MCF 10A (cell line): ENCODE measurements around the gene AGMO. TPM values are rescaled to one million over a fixed set of nuclear protein-coding genes. Genes with fewer than 3 reads are reported as not detected.

Experiments used
- BruUV-seq: library from RNA; stranded (reverse); fragments of 400-500 nt; replicated peaks from 2 replicates; lab custom pipeline; 2021; lab: Mats Ljungman, UMichigan
- CTCF ChIA-PET: fragments of 300-600 bp; sonication (Branson Sonifier 250); formaldehyde crosslinking; extraction: SDS; loops from one replicate; lab custom pipeline; 2021; ENCODE audit warnings: antibody characterized with exemption, inconsistent platforms; lab: Yijun Ruan, JAX
- POLR2A ChIA-PET: fragments of 300-600, 350-650 bp; sonication (Branson Sonifier 250); formaldehyde crosslinking; extraction: SDS; loops from one replicate; lab custom pipeline; 2020; ENCODE audit warnings: antibody characterized with exemption, inconsistent platforms; lab: Yijun Ruan, JAX
- DNase-seq: peaks from one replicate; pipeline ENCODE4 v3.0.0-alpha.2; 2018; ENCODE audit not compliant: unreplicated experiment
- H3K27ac Mint-ChIP-seq: one replicate; pipeline ENCODE4 v1.8.0; 2022; ENCODE audit warnings: mild to moderate bottlenecking, low read depth, mixed read lengths; ENCODE audit not compliant: unreplicated experiment
- H3K27me3 Mint-ChIP-seq: one replicate; pipeline ENCODE4 v1.8.0; 2022; ENCODE audit warnings: mixed read lengths; ENCODE audit not compliant: insufficient read depth, unreplicated experiment
- H3K36me3 Mint-ChIP-seq: one replicate; pipeline ENCODE4 v1.8.0; 2022; ENCODE audit warnings: mild to moderate bottlenecking, moderate library complexity, mixed read lengths; ENCODE audit not compliant: insufficient read depth, unreplicated experiment
- H3K4me1 Mint-ChIP-seq: one replicate; pipeline ENCODE4 v1.8.0; 2022; ENCODE audit warnings: mixed read lengths; ENCODE audit not compliant: insufficient read depth, unreplicated experiment
- H3K4me3 Mint-ChIP-seq: one replicate; pipeline ENCODE4 v1.8.0; 2022; ENCODE audit warnings: mild to moderate bottlenecking, moderate library complexity, mixed read lengths; ENCODE audit not compliant: unreplicated experiment
- H3K9me3 Mint-ChIP-seq: one replicate; pipeline ENCODE4 v1.8.0; 2022; ENCODE audit warnings: mixed read lengths; ENCODE audit not compliant: unreplicated experiment
- intact Hi-C: fragments of 100-400 bp; cut with micrococcal nuclease; formaldehyde crosslinking; loops from 2 replicates; pipeline ENCODE4 v1.14.1; 2022
- total RNA-seq: library from RNA; stranded (reverse); gene quantifications from 2 replicates; pipeline ENCODE4 v1.2.3, GENCODE V29; 2022
- TF ChIP-seq, protein P1 (sequence below): fragments of 200-600 bp; IDR thresholded peaks from one replicate; pipeline ENCODE4 v1.8.0; 2022; ENCODE audit warnings: antibody characterized with exemption, mild to moderate bottlenecking; ENCODE audit not compliant: unreplicated experiment

Gene AGMO
- total RNA-seq, 1 experiment from 2014 or later: not detected

- Mint-ChIP-seq H3K27ac (no peak overlapping the region), H3K4me1 (no peaks in the 10 kb centered on the region), H3K27me3 (peaks cover 19% of the 10 kb centered on the region), H3K4me3 (no peak overlapping the region), H3K9me3 (no peaks in the 10 kb centered on the region), H3K36me3 (no peaks in the 10 kb centered on the region)
- POLR2A ChIA-PET: no interaction called here
- intact Hi-C loops: loop anchor here (5.0 kb wide), 1 partner anchor 444 kb away; no protein-coding TSS in a partner anchor
- no TSS peak for BruUV-seq
- TF ChIP-seq, protein P1, sequence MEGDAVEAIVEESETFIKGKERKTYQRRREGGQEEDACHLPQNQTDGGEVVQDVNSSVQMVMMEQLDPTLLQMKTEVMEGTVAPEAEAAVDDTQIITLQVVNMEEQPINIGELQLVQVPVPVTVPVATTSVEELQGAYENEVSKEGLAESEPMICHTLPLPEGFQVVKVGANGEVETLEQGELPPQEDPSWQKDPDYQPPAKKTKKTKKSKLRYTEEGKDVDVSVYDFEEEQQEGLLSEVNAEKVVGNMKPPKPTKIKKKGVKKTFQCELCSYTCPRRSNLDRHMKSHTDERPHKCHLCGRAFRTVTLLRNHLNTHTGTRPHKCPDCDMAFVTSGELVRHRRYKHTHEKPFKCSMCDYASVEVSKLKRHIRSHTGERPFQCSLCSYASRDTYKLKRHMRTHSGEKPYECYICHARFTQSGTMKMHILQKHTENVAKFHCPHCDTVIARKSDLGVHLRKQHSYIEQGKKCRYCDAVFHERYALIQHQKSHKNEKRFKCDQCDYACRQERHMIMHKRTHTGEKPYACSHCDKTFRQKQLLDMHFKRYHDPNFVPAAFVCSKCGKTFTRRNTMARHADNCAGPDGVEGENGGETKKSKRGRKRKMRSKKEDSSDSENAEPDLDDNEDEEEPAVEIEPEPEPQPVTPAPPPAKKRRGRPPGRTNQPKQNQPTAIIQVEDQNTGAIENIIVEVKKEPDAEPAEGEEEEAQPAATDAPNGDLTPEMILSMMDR: no peak
- CTCF ChIA-PET: no interaction called here
- DNase-seq: no peak
Observed at GRCh38 chr7:15546272-15546792, 15.5 kb downstream of the AGMO start.

DNA sequence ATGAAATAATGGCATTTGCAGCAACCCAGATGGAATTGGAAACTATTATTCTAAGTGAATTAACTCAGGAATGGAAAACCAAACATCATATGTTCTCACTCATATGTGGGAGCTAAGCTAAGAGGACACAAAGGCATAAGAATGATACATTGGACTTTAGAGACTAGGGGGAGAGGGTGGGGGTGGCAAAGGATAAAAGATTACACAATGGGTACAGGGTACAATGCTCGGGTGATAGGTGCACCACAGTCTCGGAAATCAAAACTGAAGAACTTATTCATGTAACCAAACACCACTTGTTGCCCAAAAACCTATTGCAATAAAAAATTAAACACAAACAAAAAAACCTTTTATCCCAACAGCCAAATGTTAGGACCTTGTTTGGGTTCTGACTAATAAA lies 17.8 kb downstream of the AGMO start:
- BruUV-seq: no TSS peak
- POLR2A ChIA-PET: no interaction called here
- Mint-ChIP-seq H3K27me3 (peaks cover 28% of the 10 kb centered on the region), H3K27ac (no peak overlapping the region), H3K9me3 (no peaks in the 10 kb centered on the region), H3K36me3 (no peaks in the 10 kb centered on the region), H3K4me3 (no peak overlapping the region), H3K4me1 (no peaks in the 10 kb centered on the region)
- TF ChIP-seq, protein P1: no peak
- intact Hi-C loops: no loop called here
- DNase-seq: no peak
- CTCF ChIA-PET: no interaction called here

DNA sequence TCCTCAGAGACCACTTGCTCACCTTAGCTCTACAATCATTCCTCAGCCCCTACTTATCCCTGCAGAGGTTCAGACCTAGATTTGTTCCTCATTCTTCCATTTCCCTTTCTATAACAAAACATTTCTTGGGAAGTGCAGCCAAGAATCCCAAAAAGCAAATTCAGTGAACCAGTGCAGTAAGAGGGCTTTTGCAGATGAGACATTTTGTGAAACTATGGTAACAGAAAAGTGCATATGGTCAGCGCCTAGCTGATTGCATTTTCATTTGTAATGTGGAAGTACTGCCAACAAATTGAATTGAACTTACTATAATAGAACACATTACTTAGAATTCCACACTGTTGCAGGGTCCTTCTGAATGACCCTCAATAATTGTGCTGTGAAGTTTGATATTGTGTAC lies 18.6 kb downstream of the AGMO start:
- H3K4me1 Mint-ChIP-seq: no peaks in the 10 kb centered on the region

DNA sequence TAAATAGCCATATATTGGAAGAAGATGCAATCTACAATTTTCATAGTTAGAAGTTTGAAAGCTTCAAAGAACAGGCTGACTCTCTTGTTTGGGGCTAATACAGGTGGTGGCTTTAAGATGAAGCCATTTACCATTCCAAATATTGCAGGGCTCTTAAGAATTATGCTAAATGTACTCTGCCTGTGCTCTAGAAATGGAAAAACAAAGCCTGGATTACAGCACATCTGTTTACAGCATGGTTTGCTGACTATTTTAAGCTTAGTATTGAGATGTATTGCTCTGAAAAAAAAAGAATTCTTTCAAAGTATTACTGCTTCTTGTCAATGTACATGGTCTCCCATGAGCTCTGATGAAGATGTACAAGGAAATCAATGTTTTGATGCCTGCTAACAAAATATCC lies 34.2 kb downstream of the AGMO start:
- DNase-seq: no peak
- H3K9me3 Mint-ChIP-seq: no peaks in the 10 kb centered on the region
- H3K27ac Mint-ChIP-seq: no peak overlapping the region
- no peak overlapping the region for H3K4me3 Mint-ChIP-seq
- CTCF ChIA-PET: no interaction called here
- intact Hi-C loops: no loop called here
- BruUV-seq: no TSS peak
- no peaks in the 10 kb centered on the region for H3K36me3 Mint-ChIP-seq
- peaks cover 3% of the 10 kb centered on the region for H3K27me3 Mint-ChIP-seq
- POLR2A ChIA-PET: interaction anchor here (0.9 kb wide), 1 partner anchor 26 kb away, joined by 3 read pairs; no protein-coding TSS in a partner anchor
- TF ChIP-seq, protein P1: no peak
- H3K4me1 Mint-ChIP-seq: no peaks in the 10 kb centered on the region

More for the DNA sequence above, 18.6 kb downstream of the AGMO start:
- TF ChIP-seq, protein P1: no peak
- H3K9me3 Mint-ChIP-seq: no peaks in the 10 kb centered on the region
- H3K36me3 Mint-ChIP-seq: no peaks in the 10 kb centered on the region
- intact Hi-C loops: no loop called here
- H3K27me3 Mint-ChIP-seq: peaks cover 36% of the 10 kb centered on the region
- POLR2A ChIA-PET: no interaction called here
- BruUV-seq: no TSS peak
- CTCF ChIA-PET: no interaction called here
- no peak for DNase-seq
- H3K4me3 Mint-ChIP-seq: no peak overlapping the region
- no peak overlapping the region for H3K27ac Mint-ChIP-seq
